K562 (cell line): Measurements from ENCODE around the gene EMID1. TPM values are rescaled to one million over a fixed set of nuclear protein-coding genes. Genes with fewer than 3 reads are reported as not detected.

ENCODE experiments used
- NFATC3 ChIP-seq: fragments of 450-650 bp; IDR thresholded peaks from 2 replicates; pipeline ENCODE4 v1.6.1; 2017; ENCODE audit warnings: mild to moderate bottlenecking
- SMARCB1 ChIP-seq: IDR thresholded peaks from 2 replicates; pipeline ENCODE4 v1.6.1; 2011; ENCODE audit warnings: improper control_type of control experiment, low read depth; ENCODE audit not compliant: insufficient read length
- TRIM28 ChIP-seq: fragments of 450-650 bp; IDR thresholded peaks from 2 replicates; pipeline ENCODE4 v1.6.1; 2017
- ZNF644 ChIP-seq: fragments of 200-800 bp; sonication (Bioruptor generic); IDR thresholded peaks from 2 replicates; pipeline ENCODE4 v1.6.1; 2016; ENCODE audit warnings: low read depth, missing genetic modification characterization, missing compliant biosample characterization
- polyA plus RNA-seq, 8 experiments: library from polyadenylated mRNA; depleted of rRNA in 4 of 8; stranded (reverse) in 5 of 8; unstranded in 3 of 8; fragments of >200 nt; fragmentation: Nextera tagmentation in 2 of 8; fragmentation: Illumina TruSeq in 1 of 8; extraction: Ambion mirVana in 2 of 8; extraction: Trizol in 1 of 8; gene quantifications; 2 replicates each; pipeline versions ENCODE4 v1.2.1 to v1.2.3, GENCODE V29; 2011 to 2014; ENCODE audit warnings: inconsistent platforms in 1 of 8, missing spikeins in 1 of 8
- total RNA-seq, 7 experiments: library from RNA; depleted of rRNA in 6 of 7; stranded (reverse); fragments of >200 nt in 6 of 7; fragmentation: Illumina TruSeq in 2 of 7; extraction: Trizol in 2 of 7; gene quantifications; 2 replicates each; pipeline versions ENCODE4 v1.2.1 to v1.2.3, GENCODE V29; 2011 to 2021; ENCODE audit warnings: low replicate concordance in 1 of 7
- TF ChIP-seq, protein P1 (sequence below), 2 experiments: fragments of 450-650 bp in 1 of 2; sonication (generic) in 1 of 2; formaldehyde crosslinking in 1 of 2; IDR thresholded peaks; 2 replicates each; pipeline versions ENCODE4 v1.7.1 to v1.9.0; 2016 to 2022; ENCODE audit warnings: inconsistent platforms in 1 of 2, mild to moderate bottlenecking in 1 of 2, missing genetic modification reagents in 1 of 2
- TF ChIP-seq, protein P2 (sequence below): fragments of 450-650 bp; IDR thresholded peaks from 2 replicates; pipeline ENCODE4 v1.6.1; 2017; ENCODE audit warnings: antibody characterized with exemption, mild to moderate bottlenecking
- TF ChIP-seq, protein P3 (sequence below): sonication (generic); formaldehyde crosslinking; IDR thresholded peaks from 2 replicates; pipeline ENCODE4 v1.8.1; 2023; ENCODE audit warnings: mild to moderate bottlenecking, missing genetic modification reagents
- TF ChIP-seq, protein P4 (sequence below): fragments of 450-650 bp; formaldehyde crosslinking; IDR thresholded peaks from 2 replicates; pipeline ENCODE4 v1.4.0; 2020; ENCODE audit warnings: mild to moderate bottlenecking, moderate library complexity

The EMID1 gene
- total and polyA plus RNA-seq, 9 of the 15 experiments (the other 6 are each of a cell fraction or from before 2014, with no cell fraction given), result 0.15 to 7.2 (median 2.7) TPM

DNA sequence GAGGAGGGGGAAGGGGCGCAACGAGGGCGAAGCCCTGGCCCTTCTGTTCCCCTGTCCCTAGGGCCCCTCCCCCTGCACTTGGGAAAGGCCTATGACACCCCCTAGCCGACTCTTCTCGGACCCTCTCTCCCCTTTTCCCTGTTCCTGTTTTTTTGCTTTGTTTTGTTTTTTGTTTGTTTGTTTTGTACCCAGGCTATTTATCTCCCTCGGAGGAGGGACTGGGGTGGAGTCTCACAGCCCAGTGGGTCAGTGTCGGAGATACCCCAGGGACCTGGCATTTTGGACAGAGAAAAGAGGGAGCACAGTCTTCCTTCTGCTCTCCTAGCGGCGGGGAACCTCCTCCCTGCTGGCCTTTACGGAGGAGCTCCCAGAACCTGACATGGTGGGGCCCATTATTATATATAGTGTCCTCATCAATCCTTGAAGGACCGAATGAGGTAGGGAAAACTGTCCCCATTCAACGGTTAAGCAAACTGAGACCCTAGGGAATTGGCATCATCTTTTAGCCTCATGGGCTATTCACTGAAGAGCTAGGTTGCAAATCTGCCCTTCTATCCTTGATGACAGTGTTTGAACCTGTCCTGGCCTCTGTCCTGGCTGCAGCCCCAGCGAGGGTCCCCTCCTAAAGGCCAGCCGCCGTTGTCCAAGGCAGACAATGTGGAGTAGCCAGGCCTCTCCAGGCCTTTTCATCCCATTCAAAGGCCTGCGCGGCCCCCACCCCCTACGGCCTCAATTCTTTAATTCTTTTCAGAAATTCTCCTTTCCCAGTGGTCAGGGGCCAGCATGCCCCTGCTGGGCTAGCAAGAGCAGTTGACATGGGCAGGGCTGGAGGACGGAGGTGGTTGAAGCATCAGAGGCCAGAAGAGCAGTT lies 911 bp downstream of the EMID1 start (continued):
- TF ChIP-seq, protein P1, sequence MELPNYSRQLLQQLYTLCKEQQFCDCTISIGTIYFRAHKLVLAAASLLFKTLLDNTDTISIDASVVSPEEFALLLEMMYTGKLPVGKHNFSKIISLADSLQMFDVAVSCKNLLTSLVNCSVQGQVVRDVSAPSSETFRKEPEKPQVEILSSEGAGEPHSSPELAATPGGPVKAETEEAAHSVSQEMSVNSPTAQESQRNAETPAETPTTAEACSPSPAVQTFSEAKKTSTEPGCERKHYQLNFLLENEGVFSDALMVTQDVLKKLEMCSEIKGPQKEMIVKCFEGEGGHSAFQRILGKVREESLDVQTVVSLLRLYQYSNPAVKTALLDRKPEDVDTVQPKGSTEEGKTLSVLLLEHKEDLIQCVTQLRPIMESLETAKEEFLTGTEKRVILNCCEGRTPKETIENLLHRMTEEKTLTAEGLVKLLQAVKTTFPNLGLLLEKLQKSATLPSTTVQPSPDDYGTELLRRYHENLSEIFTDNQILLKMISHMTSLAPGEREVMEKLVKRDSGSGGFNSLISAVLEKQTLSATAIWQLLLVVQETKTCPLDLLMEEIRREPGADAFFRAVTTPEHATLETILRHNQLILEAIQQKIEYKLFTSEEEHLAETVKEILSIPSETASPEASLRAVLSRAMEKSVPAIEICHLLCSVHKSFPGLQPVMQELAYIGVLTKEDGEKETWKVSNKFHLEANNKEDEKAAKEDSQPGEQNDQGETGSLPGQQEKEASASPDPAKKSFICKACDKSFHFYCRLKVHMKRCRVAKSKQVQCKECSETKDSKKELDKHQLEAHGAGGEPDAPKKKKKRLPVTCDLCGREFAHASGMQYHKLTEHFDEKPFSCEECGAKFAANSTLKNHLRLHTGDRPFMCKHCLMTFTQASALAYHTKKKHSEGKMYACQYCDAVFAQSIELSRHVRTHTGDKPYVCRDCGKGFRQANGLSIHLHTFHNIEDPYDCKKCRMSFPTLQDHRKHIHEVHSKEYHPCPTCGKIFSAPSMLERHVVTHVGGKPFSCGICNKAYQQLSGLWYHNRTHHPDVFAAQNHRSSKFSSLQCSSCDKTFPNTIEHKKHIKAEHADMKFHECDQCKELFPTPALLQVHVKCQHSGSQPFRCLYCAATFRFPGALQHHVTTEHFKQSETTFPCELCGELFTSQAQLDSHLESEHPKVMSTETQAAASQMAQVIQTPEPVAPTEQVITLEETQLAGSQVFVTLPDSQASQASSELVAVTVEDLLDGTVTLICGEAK (IDR thresholded peaks at IDR 0.05), result 0 out of 2 replicates have a peak, but pooled peaks have one; percentile 47
- TF ChIP-seq, protein P1 (CRISPR knock-in tag; IDR thresholded peaks at IDR 0.05), result no peak
- no peak for TF ChIP-seq NFATC3
- TF ChIP-seq, protein P2, sequence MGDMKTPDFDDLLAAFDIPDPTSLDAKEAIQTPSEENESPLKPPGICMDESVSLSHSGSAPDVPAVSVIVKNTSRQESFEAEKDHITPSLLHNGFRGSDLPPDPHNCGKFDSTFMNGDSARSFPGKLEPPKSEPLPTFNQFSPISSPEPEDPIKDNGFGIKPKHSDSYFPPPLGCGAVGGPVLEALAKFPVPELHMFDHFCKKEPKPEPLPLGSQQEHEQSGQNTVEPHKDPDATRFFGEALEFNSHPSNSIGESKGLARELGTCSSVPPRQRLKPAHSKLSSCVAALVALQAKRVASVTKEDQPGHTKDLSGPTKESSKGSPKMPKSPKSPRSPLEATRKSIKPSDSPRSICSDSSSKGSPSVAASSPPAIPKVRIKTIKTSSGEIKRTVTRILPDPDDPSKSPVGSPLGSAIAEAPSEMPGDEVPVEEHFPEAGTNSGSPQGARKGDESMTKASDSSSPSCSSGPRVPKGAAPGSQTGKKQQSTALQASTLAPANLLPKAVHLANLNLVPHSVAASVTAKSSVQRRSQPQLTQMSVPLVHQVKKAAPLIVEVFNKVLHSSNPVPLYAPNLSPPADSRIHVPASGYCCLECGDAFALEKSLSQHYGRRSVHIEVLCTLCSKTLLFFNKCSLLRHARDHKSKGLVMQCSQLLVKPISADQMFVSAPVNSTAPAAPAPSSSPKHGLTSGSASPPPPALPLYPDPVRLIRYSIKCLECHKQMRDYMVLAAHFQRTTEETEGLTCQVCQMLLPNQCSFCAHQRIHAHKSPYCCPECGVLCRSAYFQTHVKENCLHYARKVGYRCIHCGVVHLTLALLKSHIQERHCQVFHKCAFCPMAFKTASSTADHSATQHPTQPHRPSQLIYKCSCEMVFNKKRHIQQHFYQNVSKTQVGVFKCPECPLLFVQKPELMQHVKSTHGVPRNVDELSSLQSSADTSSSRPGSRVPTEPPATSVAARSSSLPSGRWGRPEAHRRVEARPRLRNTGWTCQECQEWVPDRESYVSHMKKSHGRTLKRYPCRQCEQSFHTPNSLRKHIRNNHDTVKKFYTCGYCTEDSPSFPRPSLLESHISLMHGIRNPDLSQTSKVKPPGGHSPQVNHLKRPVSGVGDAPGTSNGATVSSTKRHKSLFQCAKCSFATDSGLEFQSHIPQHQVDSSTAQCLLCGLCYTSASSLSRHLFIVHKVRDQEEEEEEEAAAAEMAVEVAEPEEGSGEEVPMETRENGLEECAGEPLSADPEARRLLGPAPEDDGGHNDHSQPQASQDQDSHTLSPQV, result no peak
- TF ChIP-seq, protein P3, sequence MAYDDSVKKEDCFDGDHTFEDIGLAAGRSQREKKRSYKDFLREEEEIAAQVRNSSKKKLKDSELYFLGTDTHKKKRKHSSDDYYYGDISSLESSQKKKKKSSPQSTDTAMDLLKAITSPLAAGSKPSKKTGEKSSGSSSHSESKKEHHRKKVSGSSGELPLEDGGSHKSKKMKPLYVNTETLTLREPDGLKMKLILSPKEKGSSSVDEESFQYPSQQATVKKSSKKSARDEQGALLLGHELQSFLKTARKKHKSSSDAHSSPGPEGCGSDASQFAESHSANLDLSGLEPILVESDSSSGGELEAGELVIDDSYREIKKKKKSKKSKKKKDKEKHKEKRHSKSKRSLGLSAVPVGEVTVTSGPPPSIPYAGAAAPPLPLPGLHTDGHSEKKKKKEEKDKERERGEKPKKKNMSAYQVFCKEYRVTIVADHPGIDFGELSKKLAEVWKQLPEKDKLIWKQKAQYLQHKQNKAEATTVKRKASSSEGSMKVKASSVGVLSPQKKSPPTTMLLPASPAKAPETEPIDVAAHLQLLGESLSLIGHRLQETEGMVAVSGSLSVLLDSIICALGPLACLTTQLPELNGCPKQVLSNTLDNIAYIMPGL (CRISPR knock-in tag), result no peak
- TF ChIP-seq SMARCB1, result no peak
- TF ChIP-seq TRIM28, result no peak
- no peak for TF ChIP-seq ZNF644
- TF ChIP-seq, protein P4, sequence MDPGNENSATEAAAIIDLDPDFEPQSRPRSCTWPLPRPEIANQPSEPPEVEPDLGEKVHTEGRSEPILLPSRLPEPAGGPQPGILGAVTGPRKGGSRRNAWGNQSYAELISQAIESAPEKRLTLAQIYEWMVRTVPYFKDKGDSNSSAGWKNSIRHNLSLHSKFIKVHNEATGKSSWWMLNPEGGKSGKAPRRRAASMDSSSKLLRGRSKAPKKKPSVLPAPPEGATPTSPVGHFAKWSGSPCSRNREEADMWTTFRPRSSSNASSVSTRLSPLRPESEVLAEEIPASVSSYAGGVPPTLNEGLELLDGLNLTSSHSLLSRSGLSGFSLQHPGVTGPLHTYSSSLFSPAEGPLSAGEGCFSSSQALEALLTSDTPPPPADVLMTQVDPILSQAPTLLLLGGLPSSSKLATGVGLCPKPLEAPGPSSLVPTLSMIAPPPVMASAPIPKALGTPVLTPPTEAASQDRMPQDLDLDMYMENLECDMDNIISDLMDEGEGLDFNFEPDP (CRISPR knock-in tag), result no peak
